HUES48 (cell line): ENCODE data around the gene HSPA14.

Experiments
- H3K27ac ChIP-seq: one replicate; pipeline ENCODE4 v1.7.0; 2013; ENCODE audit warnings: low read depth, low read length, inconsistent platforms
- H3K27me3 ChIP-seq: 2 replicates; pipeline ENCODE4 v1.6.1; 2013; ENCODE audit warnings: mild to moderate bottlenecking, low read length; ENCODE audit not compliant: control insufficient read depth, insufficient read depth
- H3K36me3 ChIP-seq: 2 replicates; pipeline ENCODE4 v1.6.1; 2013; ENCODE audit warnings: low read length; ENCODE audit not compliant: control insufficient read depth, insufficient read depth
- H3K4me1 ChIP-seq: 2 replicates; pipeline ENCODE4 v1.6.1; 2013; ENCODE audit warnings: mild to moderate bottlenecking, low read length; ENCODE audit not compliant: control insufficient read depth, insufficient read depth
- H3K4me3 ChIP-seq: 2 replicates; pipeline ENCODE4 v1.5.1; 2013; ENCODE audit warnings: mild to moderate bottlenecking, low read depth, low read length
- H3K9ac ChIP-seq: 2 replicates; pipeline ENCODE4 v1.6.1; 2013; ENCODE audit warnings: mild to moderate bottlenecking, low read depth, low read length, moderate library complexity
- H3K9me3 ChIP-seq: 2 replicates; pipeline ENCODE4 v1.6.1; 2013; ENCODE audit warnings: low read length; ENCODE audit not compliant: control insufficient read depth, insufficient read depth

The HSPA14 gene

GRCh38 chr10:14820010-14820774, 17.9 kb upstream of the HSPA14 start:
- Histone ChIP-seq H3K9ac (no peak overlapping the region), H3K9me3 (no peaks in the 10 kb centered on the region), H3K27ac (no peak overlapping the region), H3K27me3 (no peaks in the 10 kb centered on the region), H3K36me3 (no peaks in the 10 kb centered on the region), H3K4me1 (peaks cover 15% of the 10 kb centered on the region), H3K4me3 (no peak overlapping the region)

- no peak overlapping the region for H3K27ac ChIP-seq
Observed at GRCh38 chr10:14820775-14821154, 17.3 kb upstream of the HSPA14 start.

GRCh38 chr10:14821635-14822375, 16.3 kb upstream of the HSPA14 start:
- H3K27me3 ChIP-seq: no peaks in the 10 kb centered on the region
- no peak overlapping the region for H3K27ac ChIP-seq
- no peaks in the 10 kb centered on the region for H3K36me3 ChIP-seq
- no peaks in the 10 kb centered on the region for H3K9me3 ChIP-seq
- no peak overlapping the region for H3K4me3 ChIP-seq
- peaks cover 15% of the 10 kb centered on the region for H3K4me1 ChIP-seq
- no peak overlapping the region for H3K9ac ChIP-seq

More at GRCh38 chr10:14820775-14821154, 17.3 kb upstream of the HSPA14 start:
- no peaks in the 10 kb centered on the region for H3K9me3 ChIP-seq
- H3K4me3 ChIP-seq: no peak overlapping the region
- peaks cover 15% of the 10 kb centered on the region for H3K4me1 ChIP-seq
- no peaks in the 10 kb centered on the region for H3K27me3 ChIP-seq
- H3K36me3 ChIP-seq: no peaks in the 10 kb centered on the region
- H3K9ac ChIP-seq: no peak overlapping the region

GRCh38 chr10:14822879-14823755, 15.0 kb upstream of the HSPA14 start:
- no peak overlapping the region for H3K4me3 ChIP-seq
- no peaks in the 10 kb centered on the region for H3K9me3 ChIP-seq
- no peak overlapping the region for H3K9ac ChIP-seq
- H3K27me3 ChIP-seq: no peaks in the 10 kb centered on the region
- H3K4me1 ChIP-seq: peaks cover 15% of the 10 kb centered on the region
- H3K27ac ChIP-seq: no peak overlapping the region
- no peaks in the 10 kb centered on the region for H3K36me3 ChIP-seq

- no peak overlapping the region for H3K4me3 ChIP-seq
- H3K9me3 ChIP-seq: no peaks in the 10 kb centered on the region
- H3K27ac ChIP-seq: no peak overlapping the region
- no peaks in the 10 kb centered on the region for H3K27me3 ChIP-seq
- H3K36me3 ChIP-seq: no peaks in the 10 kb centered on the region
- no peak overlapping the region for H3K9ac ChIP-seq
- peaks cover 15% of the 10 kb centered on the region for H3K4me1 ChIP-seq
Observed at GRCh38 chr10:14823966-14824365, 14.1 kb upstream of the HSPA14 start.

GRCh38 chr10:14826076-14826829, 11.9 kb upstream of the HSPA14 start:
- Histone ChIP-seq H3K4me1 (peaks cover 15% of the 10 kb centered on the region), H3K4me3 (no peak overlapping the region), H3K9me3 (no peaks in the 10 kb centered on the region), H3K27ac (no peak overlapping the region), H3K36me3 (no peaks in the 10 kb centered on the region), H3K9ac (no peak overlapping the region), H3K27me3 (no peaks in the 10 kb centered on the region)

- H3K9ac ChIP-seq: no peak overlapping the region
- H3K4me1 ChIP-seq: peaks cover 7% of the 10 kb centered on the region; the same call in 1 of the 2 replicates
- H3K27me3 ChIP-seq: no peaks in the 10 kb centered on the region
- H3K9me3 ChIP-seq: no peaks in the 10 kb centered on the region
- no peak overlapping the region for H3K4me3 ChIP-seq
- no peaks in the 10 kb centered on the region for H3K36me3 ChIP-seq
- no peak overlapping the region for H3K27ac ChIP-seq
Observed at GRCh38 chr10:14833106-14833505, 5.0 kb upstream of the HSPA14 start.

GRCh38 chr10:14836208-14836607, 1.9 kb upstream of the HSPA14 start:
- no peak overlapping the region for H3K4me3 ChIP-seq
- H3K36me3 ChIP-seq: peaks cover 13% of the 10 kb centered on the region
- no peak overlapping the region for H3K9ac ChIP-seq
- H3K4me1 ChIP-seq: peaks cover 10% of the 10 kb centered on the region; the same call in 1 of the 2 replicates
- no peak overlapping the region for H3K27ac ChIP-seq
- H3K9me3 ChIP-seq: no peaks in the 10 kb centered on the region
- no peaks in the 10 kb centered on the region for H3K27me3 ChIP-seq

GRCh38 chr10:14837003-14837756, 926 bp upstream of the HSPA14 start:
- H3K36me3 ChIP-seq: peaks cover 22% of the 10 kb centered on the region
- H3K27ac ChIP-seq: peak overlapping the region; percentile 96
- peak overlapping the region; percentile 78 for H3K9ac ChIP-seq
- no peaks in the 10 kb centered on the region for H3K9me3 ChIP-seq
- H3K4me1 ChIP-seq: peaks cover 10% of the 10 kb centered on the region; the same call in 1 of the 2 replicates
- H3K4me3 ChIP-seq: peak overlapping the region; percentile 90
- no peaks in the 10 kb centered on the region for H3K27me3 ChIP-seq
